GM23338 (cell line): ENCODE data around the gene SSTR3. TPM values are rescaled to one million over a fixed set of nuclear protein-coding genes. Genes with fewer than 3 reads are reported as not detected.

Experiments
- ATAC-seq: fragments of 200-7000 bp; cut with Tn5 transposase; 3 replicates; pipeline ENCODE4 v1.9.1; 2020
- DNase-seq: peaks from one replicate; pipeline ENCODE4 v3.0.0-alpha.2; 2015; ENCODE audit warnings: low spot score
- H2AFZ ChIP-seq: fragments of 200-600 bp; sonication (generic); 2 replicates; pipeline ENCODE4 v1.8.0; 2016; ENCODE audit warnings: antibody characterized with exemption, mild to moderate bottlenecking, moderate library complexity
- H3F3A ChIP-seq: fragments of 200-600 bp; sonication (generic); replicated peaks from 2 replicates; pipeline ENCODE4 v1.8.0; 2017; ENCODE audit warnings: antibody characterized with exemption, mixed run types, low read depth
- H3K27ac ChIP-seq: fragments of 200-600 bp; sonication (generic); 2 replicates; pipeline ENCODE4 v1.6.1; 2016; ENCODE audit warnings: low read depth
- H3K27me3 ChIP-seq: fragments of 200-600 bp; sonication (generic); 2 replicates; pipeline ENCODE4 v1.8.0; 2016; ENCODE audit warnings: mild to moderate bottlenecking, mixed run types, moderate library complexity; ENCODE audit not compliant: insufficient read depth
- H3K36me3 ChIP-seq: fragments of 200-600 bp; sonication (generic); 2 replicates; pipeline ENCODE4 v1.8.0; 2016; ENCODE audit warnings: mild to moderate bottlenecking; ENCODE audit not compliant: insufficient read depth
- H3K4me1 ChIP-seq: fragments of 200-600 bp; sonication (generic); 2 replicates; pipeline ENCODE4 v1.8.0; 2016; ENCODE audit warnings: mild to moderate bottlenecking, moderate library complexity; ENCODE audit not compliant: insufficient read depth
- H3K4me2 ChIP-seq: fragments of 200-600 bp; sonication (generic); 2 replicates; pipeline ENCODE4 v1.7.1; 2017; ENCODE audit warnings: mixed run types
- H3K4me3 ChIP-seq: fragments of 200-600 bp; sonication (generic); 2 replicates; pipeline ENCODE4 v1.6.1; 2016; ENCODE audit warnings: mixed run types
- H3K79me2 ChIP-seq: fragments of 200-600 bp; sonication (generic); replicated peaks from 2 replicates; pipeline ENCODE4 v1.8.0; 2017; ENCODE audit warnings: mild to moderate bottlenecking; ENCODE audit not compliant: insufficient read depth
- H3K9me2 ChIP-seq: fragments of 200-600 bp; sonication (generic); 2 replicates; pipeline ENCODE4 v1.8.0; 2017; ENCODE audit not compliant: insufficient read depth
- H4K20me1 ChIP-seq: fragments of 200-600 bp; sonication (generic); replicated peaks from 2 replicates; pipeline ENCODE4 v1.8.0; 2017; ENCODE audit warnings: mild to moderate bottlenecking; ENCODE audit not compliant: insufficient read depth
- H3K27ac Mint-ChIP-seq: 2 replicates; pipeline ENCODE4 v1.8.0; 2020; ENCODE audit warnings: inconsistent platforms, mild to moderate bottlenecking, moderate library complexity, mixed read lengths
- H3K27me3 Mint-ChIP-seq: 3 replicates; pipeline ENCODE4 v1.8.0; 2022; ENCODE audit warnings: low read depth, mild to moderate bottlenecking, moderate library complexity, mixed read lengths, inconsistent platforms; ENCODE audit not compliant: insufficient read depth, poor library complexity
- H3K36me3 Mint-ChIP-seq: 3 replicates; pipeline ENCODE4 v1.8.0; 2021; ENCODE audit warnings: low read depth, mild to moderate bottlenecking, inconsistent platforms, moderate library complexity, mixed read lengths
- H3K4me1 Mint-ChIP-seq: 3 replicates; pipeline ENCODE4 v1.8.0; 2020; ENCODE audit warnings: mild to moderate bottlenecking, inconsistent platforms, mixed read lengths
- H3K4me3 Mint-ChIP-seq: 3 replicates; pipeline ENCODE4 v1.8.0; 2021; ENCODE audit warnings: moderate library complexity, mild to moderate bottlenecking, inconsistent platforms, mixed read lengths
- H3K9me3 Mint-ChIP-seq: 3 replicates; pipeline ENCODE4 v1.8.0; 2020; ENCODE audit warnings: moderate library complexity, mild to moderate bottlenecking, inconsistent platforms, mixed read lengths
- CREB1 ChIP-seq: fragments of 250-450 bp; sonication (Bioruptor Pico); IDR thresholded peaks from 2 replicates; pipeline ENCODE4 v1.5.0; 2020; ENCODE audit warnings: low read depth, mild to moderate bottlenecking, moderate library complexity
- CTCF ChIP-seq, 2 experiments: fragments of 200-600 bp in 1 of 2; sonication (generic) in 1 of 2; conservative IDR thresholded peaks; 2 replicates each; pipeline versions ENCODE4 v1.5.1 to v1.6.1; 2016 to 2017; ENCODE audit warnings: antibody characterized with exemption in 2 of 2, low read depth in 2 of 2, mild to moderate bottlenecking in 2 of 2, moderate library complexity in 1 of 2
- ETS1 ChIP-seq: IDR thresholded peaks from 2 replicates; pipeline ENCODE4 v1.6.1; 2016; ENCODE audit warnings: antibody characterized with exemption
- EZH2 ChIP-seq: fragments of 200-600 bp; sonication (generic); IDR thresholded peaks from one replicate; pipeline ENCODE4 v1.8.0; 2017; ENCODE audit warnings: antibody characterized with exemption, mild to moderate bottlenecking, low read depth; ENCODE audit not compliant: unreplicated experiment
- EZH2phosphoT487 ChIP-seq: fragments of 200-600 bp; sonication (generic); IDR thresholded peaks from one replicate; pipeline ENCODE4 v1.8.1; 2018; ENCODE audit warnings: antibody characterized with exemption; ENCODE audit not compliant: unreplicated experiment
- POLR2AphosphoS5 ChIP-seq: IDR thresholded peaks from 2 replicates; pipeline ENCODE4 v1.6.1; 2016; ENCODE audit warnings: antibody characterized with exemption, low read depth
- ZNF331 ChIP-seq: fragments of 250-450 bp; sonication (Bioruptor Pico); IDR thresholded peaks from 2 replicates; pipeline ENCODE4 v1.5.0; 2020; ENCODE audit warnings: low read depth, mild to moderate bottlenecking, moderate library complexity
- polyA plus RNA-seq: library from polyadenylated mRNA; unstranded; fragments of >200 nt; fragmentation: Nextera tagmentation; extraction: Ambion mirVana; gene quantifications from 2 replicates; pipeline ENCODE4 v1.2.1, GENCODE V29; 2016
- total RNA-seq: library from RNA; depleted of rRNA; stranded (reverse); fragments of >200 nt; shearing (Covaris generic); gene quantifications from 2 replicates; pipeline ENCODE4 v1.2.3, GENCODE V29; 2014
- TF ChIP-seq, protein P1 (sequence below): fragments of 250-450 bp; sonication (Bioruptor Pico); IDR thresholded peaks from 2 replicates; pipeline ENCODE4 v1.5.0; 2020; ENCODE audit warnings: mild to moderate bottlenecking, moderate library complexity

SSTR3 gene
- total and polyA plus RNA-seq, 2 experiments from 2014 or later = 0.66 TPM; not detected in 1

DNA sequence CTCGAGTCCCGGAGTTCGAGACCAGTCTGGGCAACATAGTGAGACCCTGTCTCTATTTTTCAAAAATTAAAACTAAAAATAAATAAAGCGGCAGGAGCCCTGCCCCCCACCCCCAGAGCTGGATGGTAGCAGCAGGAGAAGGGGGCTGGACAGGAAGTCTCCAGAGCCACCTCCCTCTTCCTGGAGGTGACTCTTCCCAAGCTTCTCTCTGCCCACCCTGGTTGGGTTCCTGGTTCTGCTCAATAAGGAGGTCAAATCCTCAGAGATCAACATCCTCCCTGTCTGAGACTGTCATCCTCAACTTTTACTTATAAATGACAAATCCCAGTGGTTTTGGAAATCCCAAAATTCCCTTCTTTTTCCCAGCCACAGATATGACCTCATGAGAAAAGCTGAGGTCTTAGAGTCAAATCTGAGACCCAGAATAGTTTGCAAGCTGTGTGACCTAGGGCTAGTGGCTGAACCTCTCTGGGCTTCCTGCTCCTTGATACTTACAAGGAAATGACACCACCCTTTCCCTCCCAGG is 25.2 kb downstream of the SSTR3 start (continued):
- TF ChIP-seq ETS1 (no peak), POLR2AphosphoS5 (no peak)

- no peak overlapping the region for H3K4me3 ChIP-seq
- Mint-ChIP-seq H3K27me3 (peaks cover 6% of the 10 kb centered on the region), H3K27ac (0 out of 2 replicates have a peak overlapping the region, but pooled peaks have one; percentile 24), H3K4me1 (peaks cover 34% of the 10 kb centered on the region), H3K9me3 (peaks cover 7% of the 10 kb centered on the region; the same call in 2 of the 3 replicates), H3K4me3 (peak overlapping the region; percentile 22; the same call in 2 of the 3 replicates), H3K36me3 (peaks cover 11% of the 10 kb centered on the region)
- H3K27me3 ChIP-seq = no peaks in the 10 kb centered on the region
- H3F3A ChIP-seq = peaks cover 10% of the 10 kb centered on the region; the same call in 1 of the 2 replicates
- no peak overlapping the region for H3K27ac ChIP-seq
- H3K9me2 ChIP-seq = no peaks in the 10 kb centered on the region
- peak overlapping the region; percentile 85 for H3K4me2 ChIP-seq
- no peak overlapping the region for H2AFZ ChIP-seq
- DNase-seq (peak; percentile 87), ATAC-seq (peak; percentile 36)
- no peaks in the 10 kb centered on the region for H3K79me2 ChIP-seq
- TF ChIP-seq CREB1 (CRISPR knock-in tag) (no peak), EZH2phosphoT487 (no peak), EZH2 (no peak), CTCF (conservative IDR thresholded peaks at IDR 0.05; ENCODE audit: low read depth in 2 of 2) (no peak)
- no peaks in the 10 kb centered on the region for H3K36me3 ChIP-seq
- peaks cover 33% of the 10 kb centered on the region for H3K4me1 ChIP-seq
- no peaks in the 10 kb centered on the region for H4K20me1 ChIP-seq
Measured at GRCh38 chr22:37186228-37186996, 25.9 kb downstream of the SSTR3 start.

GRCh38 chr22:37185646-37186227 is 26.5 kb downstream of the SSTR3 start:
- Mint-ChIP-seq H3K27me3 (peaks cover 10% of the 10 kb centered on the region), H3K27ac (no peak overlapping the region), H3K4me3 (no peak overlapping the region), H3K9me3 (peaks cover 4% of the 10 kb centered on the region; the same call in 2 of the 3 replicates), H3K4me1 (peaks cover 34% of the 10 kb centered on the region), H3K36me3 (peaks cover 8% of the 10 kb centered on the region)
- Histone ChIP-seq H3F3A (peaks cover 10% of the 10 kb centered on the region; the same call in 1 of the 2 replicates), H3K4me2 (no peak overlapping the region), H3K4me1 (peaks cover 33% of the 10 kb centered on the region), H3K79me2 (no peaks in the 10 kb centered on the region), H3K27ac (no peak overlapping the region), H4K20me1 (no peaks in the 10 kb centered on the region), H3K9me2 (no peaks in the 10 kb centered on the region), H3K4me3 (no peak overlapping the region), H3K36me3 (no peaks in the 10 kb centered on the region), H3K27me3 (no peaks in the 10 kb centered on the region), H2AFZ (no peak overlapping the region)
- ATAC-seq = no peak
- no peak for DNase-seq
- no peak for TF ChIP-seq ZNF331 (CRISPR knock-in tag)
- no peak for TF ChIP-seq CREB1 (CRISPR knock-in tag)
- TF ChIP-seq, protein P1, sequence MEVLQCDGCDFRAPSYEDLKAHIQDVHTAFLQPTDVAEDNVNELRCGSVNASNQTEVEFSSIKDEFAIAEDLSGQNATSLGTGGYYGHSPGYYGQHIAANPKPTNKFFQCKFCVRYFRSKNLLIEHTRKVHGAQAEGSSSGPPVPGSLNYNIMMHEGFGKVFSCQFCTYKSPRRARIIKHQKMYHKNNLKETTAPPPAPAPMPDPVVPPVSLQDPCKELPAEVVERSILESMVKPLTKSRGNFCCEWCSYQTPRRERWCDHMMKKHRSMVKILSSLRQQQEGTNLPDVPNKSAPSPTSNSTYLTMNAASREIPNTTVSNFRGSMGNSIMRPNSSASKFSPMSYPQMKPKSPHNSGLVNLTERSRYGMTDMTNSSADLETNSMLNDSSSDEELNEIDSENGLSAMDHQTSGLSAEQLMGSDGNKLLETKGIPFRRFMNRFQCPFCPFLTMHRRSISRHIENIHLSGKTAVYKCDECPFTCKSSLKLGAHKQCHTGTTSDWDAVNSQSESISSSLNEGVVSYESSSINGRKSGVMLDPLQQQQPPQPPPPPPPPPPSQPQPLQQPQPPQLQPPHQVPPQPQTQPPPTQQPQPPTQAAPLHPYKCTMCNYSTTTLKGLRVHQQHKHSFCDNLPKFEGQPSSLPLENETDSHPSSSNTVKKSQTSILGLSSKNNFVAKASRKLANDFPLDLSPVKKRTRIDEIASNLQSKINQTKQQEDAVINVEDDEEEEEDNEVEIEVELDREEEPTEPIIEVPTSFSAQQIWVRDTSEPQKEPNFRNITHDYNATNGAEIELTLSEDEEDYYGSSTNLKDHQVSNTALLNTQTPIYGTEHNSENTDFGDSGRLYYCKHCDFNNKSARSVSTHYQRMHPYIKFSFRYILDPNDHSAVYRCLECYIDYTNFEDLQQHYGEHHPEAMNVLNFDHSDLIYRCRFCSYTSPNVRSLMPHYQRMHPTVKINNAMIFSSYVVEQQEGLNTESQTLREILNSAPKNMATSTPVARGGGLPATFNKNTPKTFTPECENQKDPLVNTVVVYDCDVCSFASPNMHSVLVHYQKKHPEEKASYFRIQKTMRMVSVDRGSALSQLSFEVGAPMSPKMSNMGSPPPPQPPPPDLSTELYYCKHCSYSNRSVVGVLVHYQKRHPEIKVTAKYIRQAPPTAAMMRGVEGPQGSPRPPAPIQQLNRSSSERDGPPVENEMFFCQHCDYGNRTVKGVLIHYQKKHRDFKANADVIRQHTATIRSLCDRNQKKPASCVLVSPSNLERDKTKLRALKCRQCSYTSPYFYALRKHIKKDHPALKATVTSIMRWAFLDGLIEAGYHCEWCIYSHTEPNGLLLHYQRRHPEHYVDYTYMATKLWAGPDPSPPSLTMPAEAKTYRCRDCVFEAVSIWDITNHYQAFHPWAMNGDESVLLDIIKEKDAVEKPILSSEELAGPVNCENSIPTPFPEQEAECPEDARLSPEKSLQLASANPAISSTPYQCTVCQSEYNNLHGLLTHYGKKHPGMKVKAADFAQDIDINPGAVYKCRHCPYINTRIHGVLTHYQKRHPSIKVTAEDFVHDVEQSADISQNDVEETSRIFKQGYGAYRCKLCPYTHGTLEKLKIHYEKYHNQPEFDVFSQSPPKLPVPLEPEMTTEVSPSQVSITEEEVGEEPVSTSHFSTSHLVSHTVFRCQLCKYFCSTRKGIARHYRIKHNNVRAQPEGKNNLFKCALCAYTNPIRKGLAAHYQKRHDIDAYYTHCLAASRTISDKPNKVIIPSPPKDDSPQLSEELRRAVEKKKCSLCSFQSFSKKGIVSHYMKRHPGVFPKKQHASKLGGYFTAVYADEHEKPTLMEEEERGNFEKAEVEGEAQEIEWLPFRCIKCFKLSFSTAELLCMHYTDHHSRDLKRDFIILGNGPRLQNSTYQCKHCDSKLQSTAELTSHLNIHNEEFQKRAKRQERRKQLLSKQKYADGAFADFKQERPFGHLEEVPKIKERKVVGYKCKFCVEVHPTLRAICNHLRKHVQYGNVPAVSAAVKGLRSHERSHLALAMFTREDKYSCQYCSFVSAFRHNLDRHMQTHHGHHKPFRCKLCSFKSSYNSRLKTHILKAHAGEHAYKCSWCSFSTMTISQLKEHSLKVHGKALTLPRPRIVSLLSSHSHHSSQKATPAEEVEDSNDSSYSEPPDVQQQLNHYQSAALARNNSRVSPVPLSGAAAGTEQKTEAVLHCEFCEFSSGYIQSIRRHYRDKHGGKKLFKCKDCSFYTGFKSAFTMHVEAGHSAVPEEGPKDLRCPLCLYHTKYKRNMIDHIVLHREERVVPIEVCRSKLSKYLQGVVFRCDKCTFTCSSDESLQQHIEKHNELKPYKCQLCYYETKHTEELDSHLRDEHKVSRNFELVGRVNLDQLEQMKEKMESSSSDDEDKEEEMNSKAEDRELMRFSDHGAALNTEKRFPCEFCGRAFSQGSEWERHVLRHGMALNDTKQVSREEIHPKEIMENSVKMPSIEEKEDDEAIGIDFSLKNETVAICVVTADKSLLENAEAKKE (CRISPR knock-in tag) = no peak
